NCI-H1105 treated with DMSO at 0.1 percent for 48 hours (cell line): ENCODE data around the gene GPR55.

Source experiments
- DNase-seq: peaks from one replicate; lab custom pipeline; 2025; lab: John Stamatoyannopoulos, UW

The GPR55 gene

GRCh38 chr2:230879271-230879882, 45.7 kb downstream of the GPR55 start:
- no peak for DNase-seq

- DNase-seq = no peak
These were observed 46.3 kb downstream of the GPR55 start for GRCh38 chr2:230878599-230879188.

GRCh38 chr2:230877759-230878598, 47.1 kb downstream of the GPR55 start:
- no peak for DNase-seq

- DNase-seq = no peak
These were observed 47.8 kb downstream of the GPR55 start for GRCh38 chr2:230877116-230877758.

GRCh38 chr2:230875347-230876315, 49.4 kb downstream of the GPR55 start:
- no peak for DNase-seq

- DNase-seq = no peak
These were observed 50.2 kb downstream of the GPR55 start for GRCh38 chr2:230874876-230875275.

- no peak for DNase-seq
These were observed 50.6 kb downstream of the GPR55 start for GRCh38 chr2:230874456-230874855.

GRCh38 chr2:230873661-230874401, 51.2 kb downstream of the GPR55 start:
- DNase-seq = no peak

GRCh38 chr2:230872968-230873660, 51.9 kb downstream of the GPR55 start:
- DNase-seq = no peak

GRCh38 chr2:230872151-230872967, 52.7 kb downstream of the GPR55 start:
- no peak for DNase-seq

- no peak for DNase-seq
These were observed 53.5 kb downstream of the GPR55 start for GRCh38 chr2:230871361-230872150.

GRCh38 chr2:230870544-230871360, 54.3 kb downstream of the GPR55 start:
- no peak for DNase-seq

GRCh38 chr2:230869914-230870543, 55.0 kb downstream of the GPR55 start:
- no peak for DNase-seq

GRCh38 chr2:230868947-230869913, 55.8 kb downstream of the GPR55 start:
- no peak for DNase-seq

GRCh38 chr2:230868161-230868946, 56.7 kb downstream of the GPR55 start:
- peak; percentile 21 for DNase-seq
